Mesothelial cell of epicardium (in vitro differentiated cells): ENCODE measurements around the gene GRK5. TPM values are rescaled to one million over a fixed set of nuclear protein-coding genes. Genes with fewer than 3 reads are reported as not detected.
A peak's percentile ranks its signal among the peaks of the same experiment; 100 is the strongest.

Experiments used
- DNase-seq, 2 experiments: peaks; one replicate each; pipeline ENCODE4 v3.0.0; 2021; ENCODE audit warnings: low spot score in 2 of 2; ENCODE audit not compliant: unreplicated experiment in 2 of 2
- H3K27ac Mint-ChIP-seq: 2 replicates; pipeline ENCODE4 v1.8.0; 2021; ENCODE audit warnings: mixed read lengths
- H3K27me3 Mint-ChIP-seq: 2 replicates; pipeline ENCODE4 v1.8.0; 2021; ENCODE audit warnings: low read depth, mixed read lengths
- H3K36me3 Mint-ChIP-seq: 2 replicates; pipeline ENCODE4 v1.8.0; 2021; ENCODE audit warnings: mixed read lengths
- H3K4me1 Mint-ChIP-seq: 2 replicates; pipeline ENCODE4 v1.8.0; 2021; ENCODE audit warnings: mixed read lengths
- H3K4me3 Mint-ChIP-seq: 2 replicates; pipeline ENCODE4 v1.8.0; 2021; ENCODE audit warnings: mild to moderate bottlenecking, moderate library complexity, mixed read lengths
- H3K9me3 Mint-ChIP-seq: 2 replicates; pipeline ENCODE4 v1.8.0; 2021; ENCODE audit warnings: mixed read lengths
- total RNA-seq: library from RNA; stranded (reverse); gene quantifications from 3 replicates; pipeline ENCODE4 v1.2.1, GENCODE V29; 2021
- TF ChIP-seq, protein P1 (sequence below): fragments of 200-600 bp; sonication (generic); IDR thresholded peaks from one replicate; pipeline ENCODE4 v1.5.0; 2021; ENCODE audit warnings: antibody characterized with exemption; ENCODE audit not compliant: unreplicated experiment

GRK5 gene
- total RNA-seq, 1 donor from 2014 or later: 14.5 TPM

DNA sequence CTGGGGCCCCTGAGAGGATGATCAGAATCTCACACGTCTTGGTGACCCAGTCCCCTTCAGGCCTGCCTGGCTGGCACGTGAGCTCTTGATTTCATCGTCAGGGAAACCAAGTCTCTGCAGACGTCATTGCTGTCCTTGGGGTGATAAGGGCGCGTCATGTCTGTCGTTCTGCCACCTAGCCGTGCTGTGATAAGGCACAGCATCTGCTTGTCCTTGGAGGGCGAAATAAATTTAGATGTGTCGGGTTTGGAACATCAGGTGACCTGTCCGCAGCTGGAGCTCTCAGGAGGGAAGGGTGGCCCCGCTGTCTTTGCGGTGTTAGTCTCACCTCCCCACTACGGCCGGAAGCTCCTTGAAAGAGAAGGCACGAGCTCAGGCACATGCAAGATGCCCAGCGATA lies 129.2 kb downstream of the GRK5 start:
- Mint-ChIP-seq H3K27ac (no peak overlapping the region), H3K4me1 (peaks cover 44% of the 10 kb centered on the region), H3K36me3 (peaks cover 3% of the 10 kb centered on the region), H3K9me3 (peaks cover 3% of the 10 kb centered on the region), H3K4me3 (no peak overlapping the region), H3K27me3 (no peaks in the 10 kb centered on the region)
- TF ChIP-seq, protein P1, sequence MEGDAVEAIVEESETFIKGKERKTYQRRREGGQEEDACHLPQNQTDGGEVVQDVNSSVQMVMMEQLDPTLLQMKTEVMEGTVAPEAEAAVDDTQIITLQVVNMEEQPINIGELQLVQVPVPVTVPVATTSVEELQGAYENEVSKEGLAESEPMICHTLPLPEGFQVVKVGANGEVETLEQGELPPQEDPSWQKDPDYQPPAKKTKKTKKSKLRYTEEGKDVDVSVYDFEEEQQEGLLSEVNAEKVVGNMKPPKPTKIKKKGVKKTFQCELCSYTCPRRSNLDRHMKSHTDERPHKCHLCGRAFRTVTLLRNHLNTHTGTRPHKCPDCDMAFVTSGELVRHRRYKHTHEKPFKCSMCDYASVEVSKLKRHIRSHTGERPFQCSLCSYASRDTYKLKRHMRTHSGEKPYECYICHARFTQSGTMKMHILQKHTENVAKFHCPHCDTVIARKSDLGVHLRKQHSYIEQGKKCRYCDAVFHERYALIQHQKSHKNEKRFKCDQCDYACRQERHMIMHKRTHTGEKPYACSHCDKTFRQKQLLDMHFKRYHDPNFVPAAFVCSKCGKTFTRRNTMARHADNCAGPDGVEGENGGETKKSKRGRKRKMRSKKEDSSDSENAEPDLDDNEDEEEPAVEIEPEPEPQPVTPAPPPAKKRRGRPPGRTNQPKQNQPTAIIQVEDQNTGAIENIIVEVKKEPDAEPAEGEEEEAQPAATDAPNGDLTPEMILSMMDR: no peak
- DNase-seq: no peak

DNA sequence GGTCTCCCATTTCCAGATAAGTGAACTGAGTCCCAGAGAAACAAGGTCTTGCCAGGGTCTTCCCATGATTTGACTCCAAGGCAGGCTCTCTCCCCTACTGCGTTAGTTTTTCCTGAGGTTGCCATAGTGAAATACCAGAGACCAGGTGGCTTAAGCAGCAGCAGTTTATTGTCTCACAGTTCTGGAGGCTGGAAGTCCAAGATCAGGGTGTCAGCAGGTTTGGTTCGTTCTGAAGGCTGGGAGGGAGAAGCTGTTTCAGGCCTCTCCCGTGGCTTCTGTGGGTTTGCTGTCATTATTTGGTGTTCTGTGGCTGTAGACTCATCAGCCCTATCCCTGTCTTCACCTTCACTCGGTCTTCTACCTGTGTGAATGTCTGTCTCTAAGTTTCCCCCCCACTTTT lies 129.9 kb downstream of the GRK5 start:
- Mint-ChIP-seq H3K4me3 (no peak overlapping the region), H3K4me1 (peaks cover 46% of the 10 kb centered on the region), H3K36me3 (peaks cover 3% of the 10 kb centered on the region), H3K27ac (no peak overlapping the region), H3K27me3 (no peaks in the 10 kb centered on the region), H3K9me3 (peaks cover 3% of the 10 kb centered on the region)
- no peak for DNase-seq
- TF ChIP-seq, protein P1: no peak

DNA sequence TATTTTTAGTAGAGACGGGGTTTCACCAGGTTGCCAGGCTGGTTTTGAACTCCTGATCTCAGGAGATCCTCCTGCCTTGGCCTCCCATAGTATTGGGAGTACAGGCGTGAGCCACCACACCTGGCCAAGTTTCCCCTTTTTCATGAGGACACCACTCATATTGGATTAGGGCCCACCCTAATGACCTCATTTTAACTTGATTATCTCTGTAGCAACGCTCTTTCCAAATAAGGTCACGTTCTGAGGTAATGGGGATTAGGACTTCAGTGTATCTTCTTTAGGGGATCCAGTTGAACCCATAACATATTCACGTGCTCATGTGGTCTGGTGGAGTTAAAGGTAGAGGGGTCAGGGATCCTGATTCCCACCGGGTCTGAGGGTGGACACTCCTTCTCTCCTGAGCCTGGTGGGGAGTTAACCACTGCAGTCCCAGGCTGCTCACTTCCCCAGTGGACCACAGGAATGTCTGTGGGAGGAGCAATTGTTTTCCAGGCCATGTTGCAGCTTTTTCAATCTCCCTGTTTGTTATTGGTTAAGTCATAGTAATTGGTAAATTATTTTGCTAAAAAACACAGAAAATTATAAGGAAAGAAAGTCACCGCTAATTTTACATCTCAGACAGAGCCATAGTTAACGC lies 130.5 kb downstream of the GRK5 start:
- DNase-seq: no peak
- H3K27ac Mint-ChIP-seq: peak overlapping the region; percentile 78
- peaks cover 52% of the 10 kb centered on the region for H3K4me1 Mint-ChIP-seq

DNA sequence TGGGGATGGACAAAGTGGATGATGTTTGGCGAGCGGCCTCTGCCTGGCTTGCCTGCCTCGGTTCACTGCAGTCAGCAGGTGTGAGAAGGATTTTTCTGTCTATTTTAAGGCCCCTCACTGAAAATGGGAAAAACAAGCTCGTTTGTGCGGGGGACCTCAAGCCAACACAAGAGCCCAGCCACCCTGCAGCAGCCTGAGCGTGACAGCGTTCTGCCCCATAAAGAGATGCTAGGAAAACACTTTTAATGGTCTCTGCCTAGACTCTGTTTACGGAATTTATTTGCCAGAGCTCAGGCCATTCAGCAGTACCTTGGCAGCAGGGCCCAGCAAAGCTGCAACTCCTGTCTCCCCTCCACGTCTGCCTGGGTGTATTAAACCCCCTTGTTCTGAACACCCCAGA lies 131.7 kb downstream of the GRK5 start:
- Mint-ChIP-seq H3K36me3 (peaks cover 3% of the 10 kb centered on the region), H3K9me3 (peaks cover 3% of the 10 kb centered on the region), H3K4me1 (peaks cover 46% of the 10 kb centered on the region), H3K27ac (no peak overlapping the region), H3K4me3 (no peak overlapping the region), H3K27me3 (no peaks in the 10 kb centered on the region)
- DNase-seq: no peak
- TF ChIP-seq, protein P1: no peak

More for the DNA sequence above, 130.5 kb downstream of the GRK5 start:
- Mint-ChIP-seq H3K4me3 (no peak overlapping the region), H3K36me3 (peaks cover 3% of the 10 kb centered on the region), H3K9me3 (peaks cover 3% of the 10 kb centered on the region), H3K27me3 (no peaks in the 10 kb centered on the region)
- TF ChIP-seq, protein P1: no peak

DNA sequence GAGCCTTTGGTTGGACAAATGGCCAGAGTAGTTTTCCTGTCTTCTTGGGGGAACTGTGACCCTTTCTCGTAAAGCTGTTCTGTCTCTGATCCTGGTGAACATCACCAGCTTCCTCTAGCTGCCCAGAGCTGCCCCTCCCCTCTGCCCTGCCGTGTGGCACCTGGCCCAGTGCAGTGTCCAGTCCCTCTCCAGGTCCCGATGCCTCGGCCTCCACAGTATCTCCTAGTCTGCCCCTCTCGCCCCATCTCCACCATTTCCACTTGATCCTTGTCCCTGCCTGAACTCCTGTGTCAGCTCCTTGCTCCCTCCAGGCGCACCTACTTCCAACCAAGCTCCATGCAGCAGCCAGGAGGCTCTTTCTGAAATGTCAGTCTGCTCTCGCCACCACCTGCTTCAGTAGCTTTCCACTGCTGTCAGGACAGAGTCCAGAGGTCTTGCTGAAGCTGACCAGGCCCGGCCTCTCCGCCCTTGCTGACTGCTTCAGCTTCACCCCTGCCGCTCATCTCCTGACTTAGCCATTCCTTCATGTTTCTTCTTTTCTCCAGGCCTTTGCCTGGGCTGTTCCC lies 133.6 kb downstream of the GRK5 start:
- Mint-ChIP-seq H3K9me3 (peaks cover 3% of the 10 kb centered on the region), H3K27ac (no peak overlapping the region), H3K4me3 (no peak overlapping the region), H3K27me3 (no peaks in the 10 kb centered on the region), H3K4me1 (peaks cover 27% of the 10 kb centered on the region), H3K36me3 (peaks cover 3% of the 10 kb centered on the region)
- TF ChIP-seq, protein P1: no peak
- no peak for DNase-seq
